GM19452 (cell line): ENCODE results near the gene BMP4.

Experiments used
- ATAC-seq: cut with Tn5 transposase; IDR thresholded peaks from one replicate; pipeline ENCODE4 v1.9.1; 2021; ENCODE audit not compliant: unreplicated experiment

BMP4 gene

DNA sequence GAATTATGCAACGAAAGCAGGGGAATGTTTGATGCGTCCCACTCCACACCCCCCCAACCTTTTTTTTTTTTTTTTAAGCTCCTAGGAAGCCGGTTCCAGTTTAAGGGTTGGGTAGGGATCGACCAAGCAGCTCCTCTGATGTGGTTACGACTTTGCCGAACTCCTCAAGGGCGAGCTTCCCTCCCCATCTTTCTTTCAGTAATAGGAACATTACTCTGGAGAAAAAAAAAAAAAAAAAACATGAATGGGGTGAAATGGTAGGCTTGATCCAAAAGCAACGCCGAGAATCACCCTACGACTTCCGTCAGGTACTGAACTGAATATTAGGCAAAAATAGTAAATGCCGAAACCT, 9.6 kb downstream of the BMP4 start:
- no peak for ATAC-seq

DNA sequence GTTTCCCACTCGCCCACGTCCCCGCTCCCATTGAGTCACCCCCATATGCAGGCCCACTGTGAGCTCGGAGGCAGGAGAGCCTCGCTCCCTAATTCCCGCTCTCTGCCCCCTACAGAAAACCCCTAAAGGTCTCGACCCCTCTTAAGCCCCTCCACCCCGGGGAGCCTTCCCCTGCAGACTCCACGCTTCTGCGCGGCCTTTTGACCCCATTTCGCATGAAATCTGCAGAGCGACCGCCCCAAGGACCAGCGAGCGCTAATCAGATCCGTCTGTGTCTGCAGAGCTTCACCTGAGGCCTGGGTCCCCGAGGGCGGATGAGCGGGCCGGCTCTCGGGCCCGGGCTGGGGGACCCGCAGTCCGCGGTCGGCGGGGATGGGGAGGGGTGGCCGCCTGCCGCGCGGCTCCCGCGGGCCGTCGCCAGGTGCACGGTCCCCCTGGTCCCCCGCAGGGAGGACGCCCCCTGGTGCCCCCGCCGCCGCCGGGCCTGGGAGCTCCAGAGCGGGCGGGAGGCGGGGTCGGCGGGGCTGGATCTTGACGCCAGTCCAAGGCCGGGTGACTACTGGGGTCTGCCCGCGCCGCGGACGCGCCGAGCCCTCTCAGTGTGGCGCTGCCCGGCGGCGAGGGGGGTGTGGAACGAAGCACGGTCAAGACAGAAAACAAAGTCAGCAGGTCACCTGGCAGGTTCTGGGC, 10.1 kb downstream of the BMP4 start:
- ATAC-seq = no peak

DNA sequence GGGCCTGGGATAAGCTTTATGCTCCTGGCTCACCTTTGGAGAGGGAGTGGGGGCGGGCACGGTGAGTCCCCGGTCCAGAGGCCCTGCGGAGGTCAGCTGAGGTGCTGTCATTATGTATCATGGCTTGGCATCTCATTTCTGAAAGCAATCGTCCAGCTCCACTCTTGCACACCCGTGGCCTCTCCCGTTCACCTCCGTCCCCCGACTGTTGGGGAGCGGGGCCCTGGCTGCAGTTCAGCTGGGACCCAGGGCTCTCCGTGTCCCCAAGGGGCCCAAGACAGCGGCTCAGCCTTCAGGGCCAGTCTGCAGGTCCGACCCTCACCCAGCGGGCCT, 10.6 kb downstream of the BMP4 start:
- no peak for ATAC-seq

DNA sequence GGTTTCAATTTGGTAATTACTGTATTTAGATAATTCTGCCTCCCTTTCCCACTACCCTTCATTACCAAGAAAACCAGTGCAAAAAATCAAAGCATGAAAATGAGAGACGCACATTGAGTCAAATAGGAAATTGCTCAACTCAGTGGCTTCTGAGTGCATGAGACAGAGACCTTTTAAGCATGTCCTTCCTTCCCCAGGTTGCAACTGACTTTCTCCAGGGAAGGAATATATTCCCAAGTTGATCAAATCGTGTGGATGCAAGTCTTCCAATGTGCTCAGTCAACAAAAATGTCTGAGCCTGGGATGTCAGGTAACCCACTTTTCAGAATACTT, 12.9 kb downstream of the BMP4 start:
- no peak for ATAC-seq

DNA sequence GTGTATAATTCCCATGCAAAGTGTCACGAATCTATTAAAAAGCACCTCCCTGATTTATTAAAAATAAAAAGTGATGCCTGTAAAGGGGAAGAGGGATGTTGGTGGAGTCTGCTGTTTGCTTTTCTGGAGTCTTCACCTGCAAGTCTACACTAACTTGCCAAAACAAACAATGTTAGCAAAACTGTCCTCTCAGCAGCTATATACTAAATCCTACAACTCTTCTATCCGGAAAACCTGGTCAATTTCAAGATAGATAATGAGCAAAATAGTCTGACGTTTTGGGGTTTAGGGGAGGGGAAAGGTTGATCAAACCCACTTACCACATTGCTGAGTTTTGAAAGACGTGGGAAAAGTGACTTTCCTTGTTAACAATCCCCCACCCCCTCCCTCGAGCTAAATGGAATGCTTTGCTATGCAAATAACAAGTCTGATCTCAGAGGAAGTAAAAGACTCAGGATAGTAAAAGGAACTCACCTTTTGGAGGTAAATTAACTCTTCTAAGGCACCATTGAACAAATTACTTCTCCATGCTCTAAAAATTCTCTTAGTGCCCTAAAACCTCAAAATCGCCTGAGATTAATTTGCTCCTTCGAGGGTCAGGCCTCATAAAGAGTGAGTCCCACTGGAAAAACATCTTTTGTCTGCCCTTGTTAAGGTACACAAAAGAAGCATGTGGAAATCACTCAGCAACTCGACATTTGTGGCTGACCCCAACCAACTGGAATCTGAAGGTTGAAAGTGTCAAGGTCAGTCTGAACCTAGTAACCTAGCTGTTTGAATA, 13.5 kb downstream of the BMP4 start:
- no peak for ATAC-seq

GRCh38 chr14:53938136-53938837, 18.3 kb downstream of the BMP4 start:
- no peak for ATAC-seq

DNA sequence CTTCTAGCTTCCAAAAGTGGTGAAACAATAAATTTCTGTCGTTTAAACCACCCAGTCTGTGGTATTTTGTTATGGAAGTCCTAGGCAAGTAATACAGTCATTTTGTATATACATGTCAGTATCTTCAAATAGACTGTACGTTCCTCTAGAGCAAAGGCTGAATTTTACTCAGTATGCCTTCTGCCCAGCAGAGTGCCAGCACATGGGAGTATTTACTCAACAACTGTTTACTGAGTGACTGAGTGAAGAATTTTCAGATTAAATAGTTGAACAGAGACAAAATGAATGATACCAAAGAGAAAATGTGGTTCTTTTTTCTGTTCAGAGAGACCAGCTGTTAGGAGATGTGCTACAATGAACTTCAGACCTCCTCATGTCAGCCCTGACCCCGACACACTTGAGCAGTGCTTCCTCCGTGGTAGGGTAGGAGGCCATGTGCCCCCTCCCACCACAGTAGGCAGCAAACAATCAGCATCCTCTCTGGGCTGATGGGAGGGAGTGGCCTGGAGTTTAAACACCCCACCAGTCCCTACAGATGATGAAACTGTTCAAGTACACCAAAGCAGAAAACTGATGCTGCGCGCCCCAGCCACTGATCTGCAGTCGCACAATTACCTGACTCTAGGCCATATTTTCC, 21.7 kb downstream of the BMP4 start:
- no peak for ATAC-seq

DNA sequence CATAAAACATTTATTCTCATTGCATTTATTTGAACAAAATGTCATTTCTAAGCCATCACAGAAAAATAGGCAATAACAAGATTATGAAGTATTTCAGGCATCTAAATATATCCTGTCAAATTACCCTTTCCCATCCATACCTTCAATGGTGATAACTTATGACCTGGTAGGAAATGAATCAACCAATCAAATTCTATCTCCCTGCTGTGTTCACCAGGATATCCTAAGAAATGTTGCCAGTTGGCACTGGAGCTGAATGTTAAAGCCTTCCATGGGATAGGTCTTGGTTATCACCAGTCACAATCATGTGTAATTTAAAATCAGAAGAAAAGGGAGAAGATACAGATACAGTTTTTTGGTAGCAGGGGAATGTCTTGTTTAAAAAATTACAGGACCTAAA, 23.7 kb downstream of the BMP4 start:
- ATAC-seq = no peak

- ATAC-seq = no peak
Observed at GRCh38 chr14:53929871-53930715, 26.5 kb downstream of the BMP4 start.

DNA sequence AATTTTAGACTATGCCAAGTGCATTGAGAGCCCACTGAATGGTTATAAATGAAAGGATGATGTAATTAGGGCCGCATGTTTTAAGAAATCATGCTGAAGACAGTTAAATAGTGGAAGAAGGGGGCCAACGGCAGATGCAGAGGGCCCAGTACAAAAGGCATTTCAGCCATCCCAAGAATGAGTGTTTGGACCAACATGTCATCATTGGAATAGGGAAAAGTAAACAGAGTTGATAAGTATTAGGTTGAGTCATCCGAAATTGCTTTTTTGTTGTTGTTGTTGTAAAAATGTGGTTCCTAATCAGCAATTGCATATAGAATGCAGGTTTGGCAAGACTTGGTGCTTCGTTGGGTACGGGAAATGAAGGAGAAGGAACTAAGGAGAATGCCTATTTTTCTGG, 29.5 kb downstream of the BMP4 start:
- ATAC-seq = no peak

DNA sequence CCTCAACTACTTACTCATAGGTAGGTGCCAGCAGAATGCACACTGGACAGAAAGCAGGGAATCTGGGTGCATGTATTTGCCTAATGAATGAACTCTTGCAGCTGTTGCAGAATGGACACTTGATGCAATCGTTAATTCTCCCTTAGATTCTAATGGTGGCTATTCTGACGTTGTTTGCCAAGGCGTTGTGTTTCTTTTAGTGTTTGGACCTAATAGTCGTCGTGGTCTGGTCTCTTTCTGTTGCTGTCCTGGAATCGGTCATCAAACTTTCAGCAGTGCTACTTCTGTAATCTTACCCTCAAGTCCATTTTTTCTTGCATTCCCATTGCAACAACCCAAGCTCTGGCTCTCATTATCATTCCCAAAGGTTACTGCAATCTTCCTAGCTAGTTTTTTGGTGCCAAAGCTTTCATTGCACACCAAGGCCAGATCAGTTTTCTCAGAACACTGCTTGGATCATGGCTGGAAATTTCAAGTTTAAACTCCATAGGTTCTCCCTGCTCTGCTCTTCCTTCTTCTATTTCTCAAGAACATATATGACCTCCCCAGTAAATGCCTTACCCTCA, 31.3 kb downstream of the BMP4 start:
- no peak for ATAC-seq

DNA sequence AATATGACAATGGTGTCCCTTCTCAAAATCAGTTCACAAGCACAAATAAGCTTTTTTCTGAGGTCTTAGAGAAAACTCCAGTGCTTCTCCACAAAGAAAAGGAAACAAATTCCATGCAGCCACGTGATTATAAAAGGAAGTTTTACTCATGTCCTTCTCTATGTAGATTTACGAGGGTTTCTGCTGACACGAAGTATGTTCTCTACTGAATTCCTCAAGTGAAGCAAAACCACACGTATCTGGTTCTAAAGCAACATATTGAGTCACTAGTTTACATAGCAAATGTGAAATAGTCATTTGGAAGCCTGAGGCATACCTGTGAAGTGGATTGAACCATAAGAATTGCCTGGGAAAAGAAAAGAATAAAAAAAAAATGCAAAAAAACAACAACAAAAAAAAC, 31.9 kb downstream of the BMP4 start:
- no peak for ATAC-seq

DNA sequence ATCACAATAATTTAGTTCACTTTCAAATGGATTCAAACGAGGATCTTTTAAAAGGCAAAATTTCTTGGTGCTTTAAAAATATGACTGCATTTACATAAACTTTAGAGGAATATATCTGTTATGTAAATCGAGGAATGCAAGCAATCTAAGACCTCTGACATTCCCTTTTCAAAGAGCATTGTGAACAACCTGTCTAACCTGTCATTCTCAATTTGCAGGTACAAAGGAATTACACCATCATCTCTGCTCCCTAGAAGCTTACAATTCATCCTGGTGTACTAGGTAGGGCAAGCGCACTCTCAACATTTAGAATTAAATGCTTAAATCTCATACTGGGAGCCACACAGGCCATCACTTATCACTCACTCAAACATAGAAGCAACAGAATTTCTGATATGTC, 35.6 kb downstream of the BMP4 start:
- ATAC-seq = no peak

GRCh38 chr14:53916239-53916638, 40.4 kb downstream of the BMP4 start:
- no peak for ATAC-seq

- no peak for ATAC-seq
Observed at GRCh38 chr14:53915364-53916014, 41.1 kb downstream of the BMP4 start.

DNA sequence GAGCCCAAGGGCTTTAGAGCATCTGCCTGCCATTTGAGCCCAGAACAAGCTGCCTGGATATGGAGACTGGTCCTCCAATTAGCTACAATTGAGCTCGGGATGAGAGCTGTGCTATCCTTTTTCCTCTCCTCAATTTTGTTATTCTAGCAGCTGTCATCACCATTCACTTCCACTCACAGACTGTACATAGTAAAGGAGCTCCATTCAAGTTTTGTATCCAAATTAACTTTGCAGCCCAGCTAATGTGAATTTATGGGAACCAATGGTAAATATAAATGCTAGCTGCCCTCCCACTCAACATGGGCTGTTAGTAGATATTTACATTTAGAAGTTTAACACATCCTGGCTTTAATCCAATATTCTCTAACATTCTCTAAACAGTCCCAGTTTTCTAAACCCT, 44.6 kb downstream of the BMP4 start:
- ATAC-seq = no peak

DNA sequence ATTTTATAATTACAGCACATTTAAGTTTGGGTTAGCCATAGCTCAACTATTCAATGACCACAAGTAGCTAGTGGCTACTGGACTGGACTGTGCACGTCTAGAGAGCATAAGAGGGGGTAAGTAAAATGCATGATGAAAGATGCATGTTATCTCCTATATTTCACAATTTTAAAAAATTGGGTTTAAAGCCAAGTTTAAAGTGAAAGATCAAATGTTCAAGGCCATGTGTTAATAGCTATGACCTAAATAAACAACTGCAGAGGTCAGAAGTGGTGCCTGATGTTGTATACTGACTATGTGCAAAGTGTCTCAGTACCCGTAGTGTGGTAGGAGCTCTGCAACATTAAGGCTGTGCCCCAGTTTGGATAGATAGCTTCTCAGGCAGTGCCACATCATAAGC, 48.2 kb downstream of the BMP4 start:
- ATAC-seq = no peak

GRCh38 chr14:53902307-53902706, 54.3 kb downstream of the BMP4 start:
- ATAC-seq = no peak

DNA sequence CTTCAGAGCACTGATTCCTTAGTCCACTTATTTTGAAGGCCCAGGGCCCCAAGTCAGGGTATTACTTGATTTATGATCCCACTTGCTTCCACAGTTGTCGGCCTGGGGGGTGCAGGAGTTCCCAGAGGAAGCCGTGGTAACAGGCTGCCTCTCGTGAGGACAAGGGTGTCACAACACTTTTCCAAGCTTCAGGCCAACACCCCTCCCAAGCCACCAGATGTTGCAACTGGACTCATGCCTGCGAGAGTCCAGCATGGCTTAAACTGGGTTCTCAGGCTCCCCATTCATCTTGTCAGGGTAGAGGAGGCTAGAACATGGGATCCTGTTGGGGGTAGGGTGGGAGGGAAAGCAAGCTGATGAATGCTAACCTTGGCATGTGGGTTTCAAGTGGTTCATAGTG, 56.1 kb downstream of the BMP4 start:
- no peak for ATAC-seq
